ENCODE data around the gene NLK. TPM values are rescaled to one million over a fixed set of nuclear protein-coding genes. Genes with fewer than 3 reads are reported as not detected.

Gene NLK
- total RNA-seq, 6 experiments from 2014 or later: 8.8 to 10.6 (median 9.9) TPM

DNA sequence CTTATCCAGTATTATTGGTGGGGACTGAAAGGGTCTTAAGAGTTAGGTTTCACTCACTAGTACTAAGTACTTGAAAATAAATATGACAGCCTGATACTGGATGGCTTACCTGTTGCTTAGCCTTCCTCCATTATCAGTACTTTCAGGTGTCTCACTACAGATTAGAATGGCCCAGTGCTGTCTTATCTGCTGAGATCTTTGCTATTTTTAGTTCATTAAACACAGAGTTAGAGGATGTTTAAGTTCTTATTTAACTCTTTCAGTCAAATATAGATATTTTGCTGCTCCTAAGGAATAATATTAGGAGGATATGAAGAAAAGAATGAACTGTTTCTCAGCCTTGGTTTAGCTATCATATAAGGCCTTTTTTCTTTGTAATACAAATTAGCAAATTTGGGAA lies 74.8 kb downstream of the NLK start:
- no peak for ATAC-seq
- no peak for DNase-seq
- TF ChIP-seq, protein P1, sequence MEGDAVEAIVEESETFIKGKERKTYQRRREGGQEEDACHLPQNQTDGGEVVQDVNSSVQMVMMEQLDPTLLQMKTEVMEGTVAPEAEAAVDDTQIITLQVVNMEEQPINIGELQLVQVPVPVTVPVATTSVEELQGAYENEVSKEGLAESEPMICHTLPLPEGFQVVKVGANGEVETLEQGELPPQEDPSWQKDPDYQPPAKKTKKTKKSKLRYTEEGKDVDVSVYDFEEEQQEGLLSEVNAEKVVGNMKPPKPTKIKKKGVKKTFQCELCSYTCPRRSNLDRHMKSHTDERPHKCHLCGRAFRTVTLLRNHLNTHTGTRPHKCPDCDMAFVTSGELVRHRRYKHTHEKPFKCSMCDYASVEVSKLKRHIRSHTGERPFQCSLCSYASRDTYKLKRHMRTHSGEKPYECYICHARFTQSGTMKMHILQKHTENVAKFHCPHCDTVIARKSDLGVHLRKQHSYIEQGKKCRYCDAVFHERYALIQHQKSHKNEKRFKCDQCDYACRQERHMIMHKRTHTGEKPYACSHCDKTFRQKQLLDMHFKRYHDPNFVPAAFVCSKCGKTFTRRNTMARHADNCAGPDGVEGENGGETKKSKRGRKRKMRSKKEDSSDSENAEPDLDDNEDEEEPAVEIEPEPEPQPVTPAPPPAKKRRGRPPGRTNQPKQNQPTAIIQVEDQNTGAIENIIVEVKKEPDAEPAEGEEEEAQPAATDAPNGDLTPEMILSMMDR (IDR thresholded peaks at IDR 0.05): no peak
- no peak for TF ChIP-seq POLR2A (IDR thresholded peaks at IDR 0.05)
- Histone ChIP-seq H3K27ac (no peak overlapping the region), H3K9me3 (no peaks in the 10 kb centered on the region), H3K27me3 (no peaks in the 10 kb centered on the region), H3K36me3 (no peaks in the 10 kb centered on the region), H3K4me3 (no peak overlapping the region), H3K4me1 (peaks cover 0 to 29% (median 4%) of the 10 kb centered on the region in 4 donors)
- intact Hi-C loops (cut with DNase I): no loop called here

DNA sequence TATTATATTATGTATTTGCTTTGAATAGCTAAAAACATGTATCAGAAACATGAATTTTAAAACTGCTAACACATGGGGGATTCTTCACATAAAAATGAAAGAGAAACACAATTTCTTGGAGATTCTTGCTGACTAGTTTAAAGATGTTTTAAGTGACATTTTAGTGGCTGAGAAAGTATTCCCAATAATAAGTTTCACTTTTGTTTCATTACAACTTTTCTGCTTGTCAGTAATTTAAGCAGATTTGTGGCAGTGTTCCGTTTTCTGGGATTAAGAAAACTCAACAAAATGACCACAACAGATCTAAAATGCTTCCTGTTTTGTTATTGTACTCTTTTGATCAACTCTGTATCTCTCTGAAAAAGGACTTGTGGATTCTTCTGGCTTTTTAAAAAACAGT lies 75.9 kb downstream of the NLK start:
- ATAC-seq: peak in 3 of 4 donors; percentile 6 to 51 (median 39)
- intact Hi-C loops (cut with DNase I): no loop called here
- Histone ChIP-seq H3K4me3 (peak overlapping the region in 1 of 3 donors; percentile 2), H3K4me1 (peaks cover 0 to 21% (median 4%) of the 10 kb centered on the region in 4 donors), H3K27ac (peak overlapping the region; percentile 13 to 17 (median 14)), H3K9me3 (no peaks in the 10 kb centered on the region), H3K36me3 (no peaks in the 10 kb centered on the region), H3K27me3 (no peaks in the 10 kb centered on the region)
- no peak for TF ChIP-seq POLR2A (IDR thresholded peaks at IDR 0.05)
- TF ChIP-seq, protein P1 (IDR thresholded peaks at IDR 0.05): no peak
- no peak for DNase-seq
- 0% methylated on average over 1 of the region's 1 CpG for WGBS (ENCODE audit: insufficient coverage, low coverage, low lambda C conversion rate, missing lambda C conversion rate)

DNA sequence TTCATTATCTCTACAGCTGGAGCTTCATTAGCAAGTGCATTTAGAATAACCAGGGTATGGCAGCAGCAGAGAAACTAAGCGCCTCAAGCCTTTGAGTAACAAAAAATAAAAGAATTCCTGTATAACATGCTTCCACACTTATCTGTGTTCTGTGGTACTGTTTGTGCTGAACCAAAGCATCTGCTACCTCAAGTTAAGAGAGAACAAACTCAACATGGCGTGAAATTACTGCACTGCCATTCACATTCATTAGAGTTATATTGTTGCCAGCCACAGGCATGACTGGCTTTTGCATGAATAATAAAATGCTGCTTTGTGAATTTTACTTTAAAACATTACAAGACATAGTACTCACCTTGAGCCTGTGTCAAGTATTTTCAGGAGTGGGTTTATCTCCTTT lies 76.6 kb downstream of the NLK start:
- no peak for TF ChIP-seq POLR2A (IDR thresholded peaks at IDR 0.05)
- TF ChIP-seq, protein P1 (IDR thresholded peaks at IDR 0.05): no peak
- Histone ChIP-seq H3K4me3 (no peak overlapping the region), H3K36me3 (no peaks in the 10 kb centered on the region), H3K27ac (peak overlapping the region; percentile 13 to 17 (median 14)), H3K9me3 (no peaks in the 10 kb centered on the region), H3K4me1 (peaks cover 0 to 20% (median 4%) of the 10 kb centered on the region in 4 donors), H3K27me3 (no peaks in the 10 kb centered on the region)
- 100% methylated on average over 2 of the region's 2 CpGs for WGBS (ENCODE audit: insufficient coverage, low coverage, low lambda C conversion rate, missing lambda C conversion rate)
- ATAC-seq (peak in 3 of 4 donors; percentile 6 to 31 (median 12)), DNase-seq (no peak)
- intact Hi-C loops (cut with DNase I): no loop called here

DNA sequence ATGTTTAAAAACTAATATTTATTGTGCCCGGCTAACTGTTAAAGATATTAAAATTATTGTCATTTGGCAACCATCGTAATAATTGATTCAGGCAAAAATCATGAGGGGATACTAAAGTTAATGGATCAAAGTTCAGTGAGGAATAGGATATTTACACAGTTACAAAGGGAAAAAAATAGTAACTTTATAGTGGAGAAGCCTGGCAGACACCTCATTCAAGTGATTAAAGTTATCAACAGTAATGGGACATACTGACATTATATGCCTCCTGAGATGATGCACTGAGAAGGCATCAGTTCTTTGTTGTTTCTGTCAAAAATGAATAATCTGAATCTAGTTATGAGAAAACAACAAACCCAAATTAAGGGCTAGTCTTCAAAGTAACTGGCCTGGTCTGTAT lies 77.1 kb downstream of the NLK start:
- DNase-seq (no peak), ATAC-seq (peak in 3 of 4 donors; percentile 33 to 62 (median 36))
- Histone ChIP-seq H3K36me3 (no peaks in the 10 kb centered on the region), H3K27ac (no peak overlapping the region), H3K4me3 (no peak overlapping the region), H3K4me1 (peaks cover 0 to 20% (median 4%) of the 10 kb centered on the region in 4 donors), H3K27me3 (no peaks in the 10 kb centered on the region), H3K9me3 (no peaks in the 10 kb centered on the region)
- intact Hi-C loops (cut with DNase I): no loop called here
- no peak for TF ChIP-seq POLR2A (IDR thresholded peaks at IDR 0.05)
- TF ChIP-seq, protein P1 (IDR thresholded peaks at IDR 0.05): no peak
- 29% methylated on average over 2 of the region's 2 CpGs for WGBS (ENCODE audit: insufficient coverage, low coverage, low lambda C conversion rate, missing lambda C conversion rate)

DNA sequence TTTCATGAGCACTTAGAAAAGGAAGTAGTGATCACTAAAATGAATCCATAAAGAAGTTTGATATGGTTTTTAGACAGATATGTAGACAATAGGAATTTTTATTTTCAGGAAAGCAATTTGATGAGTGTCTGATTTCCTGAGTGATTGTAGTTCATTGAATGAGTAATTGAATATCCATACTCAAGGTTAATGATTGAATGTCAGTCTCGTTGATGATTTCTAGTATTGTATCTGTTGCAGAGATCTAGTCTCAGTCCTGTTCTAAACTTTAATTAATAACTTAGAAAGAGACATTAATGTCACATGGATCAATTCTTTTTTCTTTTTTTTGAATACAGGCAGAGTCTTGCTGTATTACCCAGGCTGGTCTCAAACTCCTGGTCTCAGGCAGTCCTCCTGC lies 78.3 kb downstream of the NLK start:
- no peaks in the 10 kb centered on the region for H3K27me3 ChIP-seq
- TF ChIP-seq, protein P1 (IDR thresholded peaks at IDR 0.05): no peak
- no peak for TF ChIP-seq POLR2A (IDR thresholded peaks at IDR 0.05)
- 21% methylated on average over 1 of the region's 1 CpG for WGBS (ENCODE audit: insufficient coverage, low coverage, low lambda C conversion rate, missing lambda C conversion rate)

More for the DNA sequence above, 78.3 kb downstream of the NLK start:
- ATAC-seq (no peak), DNase-seq (no peak)
- Histone ChIP-seq H3K27ac (no peak overlapping the region), H3K36me3 (no peaks in the 10 kb centered on the region), H3K4me1 (peaks cover 0 to 28% (median 4%) of the 10 kb centered on the region in 4 donors), H3K9me3 (no peaks in the 10 kb centered on the region), H3K4me3 (no peak overlapping the region)
- intact Hi-C loops (cut with DNase I): no loop called here
